Spleen (tissue), 11 donors: ENCODE measurements around the gene TINAG. TPM values are rescaled to one million over a fixed set of nuclear protein-coding genes. Genes with fewer than 3 reads are reported as not detected.

Experiments
- DNase-seq: peaks from one replicate; pipeline ENCODE4 v3.0.0-alpha.2; 2020
- H3K27ac ChIP-seq, 8 donors: fragments of 200-600 bp; sonication (generic) in 7 of 8; 1 replicate in 4 of 8; 2 replicates in 4 of 8; pipeline versions ENCODE4 v1.5.0 to v1.8.0; 2016 to 2021; ENCODE audit warnings: inconsistent platforms in 4 of 8, mild to moderate bottlenecking in 4 of 8, moderate library complexity in 1 of 8
- H3K27me3 ChIP-seq, 7 donors: fragments of 200-600 bp; sonication (generic) in 6 of 7; replicated peaks in 1 of 7; 1 replicate in 4 of 7; 2 replicates in 3 of 7; pipeline versions ENCODE4 v1.5.0 to v1.8.0; 2016 to 2021; ENCODE audit warnings: inconsistent platforms in 3 of 7, mild to moderate bottlenecking in 1 of 7
- H3K36me3 ChIP-seq, 6 donors: fragments of 200-600 bp; sonication (generic) in 5 of 6; 1 replicate in 4 of 6; 2 replicates in 2 of 6; pipeline versions ENCODE4 v1.5.0 to v1.8.0; 2016 to 2021; ENCODE audit warnings: inconsistent platforms in 2 of 6
- H3K4me1 ChIP-seq, 6 donors: fragments of 200-600 bp; sonication (generic) in 5 of 6; 1 replicate in 3 of 6; 2 replicates in 3 of 6; pipeline versions ENCODE4 v1.5.0 to v1.8.0; 2016 to 2021; ENCODE audit warnings: inconsistent platforms in 3 of 6
- H3K4me3 ChIP-seq, 8 donors: fragments of 200-600 bp; sonication (generic) in 7 of 8; 1 replicate in 4 of 8; 2 replicates in 4 of 8; pipeline versions ENCODE4 v1.5.0 to v1.8.0; 2016 to 2021; ENCODE audit warnings: inconsistent platforms in 4 of 8, mild to moderate bottlenecking in 4 of 8, moderate library complexity in 2 of 8
- H3K9me3 ChIP-seq, 8 donors: fragments of 200-600 bp; sonication (generic) in 7 of 8; 1 replicate in 4 of 8; 2 replicates in 4 of 8; pipeline versions ENCODE4 v1.5.0 to v1.8.0; 2016 to 2021; ENCODE audit warnings: inconsistent platforms in 4 of 8
- CTCF ChIP-seq, 11 experiments: fragments of 200-600 bp in 7 of 11; fragments of 450-650 bp in 4 of 11; sonication (generic) in 4 of 11; IDR thresholded peaks in 8 of 11; conservative IDR thresholded peaks in 3 of 11; 1 replicate in 7 of 11; 2 replicates in 4 of 11; pipeline versions ENCODE4 v1.4.0 to v1.8.0; 2016 to 2021; ENCODE audit warnings: antibody characterized with exemption in 11 of 11, inconsistent platforms in 4 of 11, mild to moderate bottlenecking in 1 of 11
- POLR2A ChIP-seq, 3 donors: fragments of 450-650 bp; IDR thresholded peaks; one replicate each; pipeline ENCODE4 v1.5.1; 2017; ENCODE audit warnings: antibody characterized with exemption in 3 of 3, mild to moderate bottlenecking in 1 of 3
- POLR2AphosphoS5 ChIP-seq, 3 donors: sonication (generic); formaldehyde crosslinking; IDR thresholded peaks; one replicate each; pipeline ENCODE4 v1.5.1; 2017; ENCODE audit warnings: antibody characterized with exemption in 3 of 3
- WGBS, 5 donors: extraction: QIAGEN DNeasy Blood & Tissue Kit in 3 of 5; methylation state at CpG; one replicate each; pipeline versions ENCODE4 v1.1.5 to v1.1.7; 2013 to 2018; 5-methylcytosine and 5-hydroxymethylcytosine counted together
- intact Hi-C: fragments of 100-400 bp; cut with DNase I; formaldehyde crosslinking; loops from one replicate; pipeline ENCODE4 v1.15.0; 2023; ENCODE audit warnings: low total_unique reads
- polyA plus RNA-seq, 3 donors: library from polyadenylated mRNA; stranded (reverse); fragments of 200-250 nt; gene quantifications; one replicate each; pipeline ENCODE4 v1.2.1, GENCODE V29; 2013
- total RNA-seq, 7 donors: library from RNA; depleted of rRNA in 3 of 7; stranded (reverse); fragments of >200 nt in 3 of 7; fragmentation: NEBNext Ultra II Directional in 4 of 7; extraction: Animal tissue kit (Norgen Biotek cat#: 25700) in 4 of 7; gene quantifications; one replicate each; pipeline versions ENCODE4 v1.1.0 to v1.2.1, GENCODE V29; 2016 to 2021
- donor health status: healthy with polysubstance abuse.
- donor health status: DM: no; HTN: no; CAD: no; lungs with moderate emphysema.
- donor health status: DM: no; HTN: no; CAD: no.
- donor health status: Bipolar disorder and iron deficiency.
- donor health status: healthy.
- donor health status: DM: no; HTN: no; CAD: no.
- donor health status: DM: yes; HTN: yes; CAD: no.

The TINAG gene
- total and polyA plus RNA-seq, 10 donors: not detected

DNA sequence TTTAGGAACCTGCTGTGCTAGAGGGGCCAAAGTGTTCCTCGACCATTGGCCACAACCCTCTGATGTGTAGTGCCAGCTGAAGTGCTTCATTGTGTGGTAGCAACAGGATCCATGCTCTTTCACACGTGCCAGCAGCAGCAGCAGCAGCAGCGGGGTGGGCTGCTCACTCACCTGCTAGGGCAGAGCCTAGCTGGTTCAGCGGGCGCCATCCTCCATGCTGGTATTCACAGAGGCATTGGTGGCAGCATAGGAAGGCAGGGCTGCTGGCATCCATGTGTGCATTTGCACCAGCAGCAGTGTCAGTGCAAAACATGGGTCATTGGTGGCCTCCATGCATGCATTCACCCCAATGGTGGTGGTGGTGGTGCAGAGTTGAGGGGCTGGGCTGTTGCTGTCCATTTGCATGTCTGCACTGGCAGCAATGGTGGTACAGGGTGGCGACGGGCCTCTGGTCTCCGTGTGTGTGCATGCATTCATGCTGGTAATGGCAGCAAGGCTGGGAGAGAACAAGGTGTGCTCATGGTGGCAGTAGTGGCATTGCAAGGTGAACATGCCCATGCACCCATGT is 13.2 kb upstream of the TINAG start:
- intact Hi-C loops: no loop called here
- Histone ChIP-seq H3K9me3 (peaks cover 0 to 5% (median 0%) of the 10 kb centered on the region in 8 donors), H3K36me3 (no peaks in the 10 kb centered on the region), H3K4me1 (no peaks in the 10 kb centered on the region), H3K27me3 (no peaks in the 10 kb centered on the region), H3K27ac (no peak overlapping the region), H3K4me3 (no peak overlapping the region)
- DNase-seq: peak; percentile 62
- TF ChIP-seq POLR2AphosphoS5 (IDR thresholded peaks at IDR 0.05): no peak
- no peak for TF ChIP-seq CTCF (IDR thresholded peaks at IDR 0.05 in 8 of 11, conservative IDR thresholded peaks at IDR 0.05 in 3 of 11)
- TF ChIP-seq POLR2A (IDR thresholded peaks at IDR 0.05): no peak
- WGBS, 5 donors: 74 to 96% (median 89%) methylated on average over 6 to 8 of the region's 8 CpGs

DNA sequence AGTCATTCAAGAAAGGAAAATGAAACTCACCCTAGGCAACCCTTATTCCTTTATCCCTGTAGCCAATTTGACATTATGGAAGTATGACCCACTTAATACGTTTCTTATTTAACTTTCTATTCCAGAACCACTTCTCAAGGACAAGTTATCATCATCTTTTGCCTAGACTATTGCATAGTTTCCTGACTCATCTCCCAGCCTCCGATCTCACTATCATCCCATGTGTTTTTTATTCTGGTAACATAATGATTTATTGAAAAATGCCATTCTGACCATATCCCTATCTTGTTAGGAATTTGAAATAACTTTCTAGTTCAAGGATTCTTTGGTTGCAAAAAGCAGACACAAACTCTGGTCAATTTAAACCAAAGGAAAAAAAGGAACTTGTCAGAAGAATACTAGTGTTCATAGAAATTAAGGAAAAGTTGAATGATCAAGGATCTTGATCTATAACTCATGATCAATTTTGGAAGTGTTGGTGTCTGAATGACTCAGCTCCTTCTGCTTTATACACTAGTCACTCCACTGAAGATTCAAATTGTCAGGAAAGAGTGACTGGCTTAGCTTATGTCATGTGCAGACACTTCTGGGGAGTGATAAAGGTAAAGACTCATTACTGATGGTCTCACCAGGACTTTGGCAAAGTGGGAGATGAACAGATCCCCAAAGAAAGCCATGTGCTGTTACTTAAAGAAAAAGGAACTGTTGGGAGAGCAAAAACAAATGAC is 8.5 kb upstream of the TINAG start:
- DNase-seq: no peak
- WGBS, 5 donors: 73 to 94% (median 76%) methylated on average over 2 of the region's 2 CpGs
- Histone ChIP-seq H3K4me1 (no peaks in the 10 kb centered on the region), H3K27ac (no peak overlapping the region), H3K9me3 (peaks cover 0 to 5% (median 0%) of the 10 kb centered on the region in 8 donors), H3K27me3 (no peaks in the 10 kb centered on the region), H3K4me3 (no peak overlapping the region), H3K36me3 (no peaks in the 10 kb centered on the region)
- intact Hi-C loops: no loop called here
- TF ChIP-seq CTCF (IDR thresholded peaks at IDR 0.05 in 8 of 11, conservative IDR thresholded peaks at IDR 0.05 in 3 of 11) (no peak), POLR2A (IDR thresholded peaks at IDR 0.05) (no peak), POLR2AphosphoS5 (IDR thresholded peaks at IDR 0.05) (no peak)

GRCh38 chr6:54301770-54302169 is 6.5 kb upstream of the TINAG start:
- DNase-seq: no peak
- no peak overlapping the region for H3K4me3 ChIP-seq
- TF ChIP-seq POLR2AphosphoS5 (IDR thresholded peaks at IDR 0.05) (no peak), CTCF (IDR thresholded peaks at IDR 0.05 in 8 of 11, conservative IDR thresholded peaks at IDR 0.05 in 3 of 11) (no peak), POLR2A (IDR thresholded peaks at IDR 0.05) (no peak)
- H3K4me1 ChIP-seq: no peaks in the 10 kb centered on the region
- no peaks in the 10 kb centered on the region for H3K9me3 ChIP-seq
- no peak overlapping the region for H3K27ac ChIP-seq
- no peaks in the 10 kb centered on the region for H3K36me3 ChIP-seq
- H3K27me3 ChIP-seq: no peaks in the 10 kb centered on the region
- intact Hi-C loops: no loop called here

GRCh38 chr6:54307439-54307910 is 766 bp upstream of the TINAG start:
- Histone ChIP-seq H3K9me3 (no peaks in the 10 kb centered on the region), H3K27me3 (no peaks in the 10 kb centered on the region), H3K4me1 (no peaks in the 10 kb centered on the region), H3K36me3 (no peaks in the 10 kb centered on the region), H3K27ac (no peak overlapping the region), H3K4me3 (no peak overlapping the region)
- 62 to 74% (median 69%) methylated on average over 2 of the region's 2 CpGs for WGBS, 5 donors
- no peak for TF ChIP-seq POLR2A (IDR thresholded peaks at IDR 0.05)
- DNase-seq: no peak
- intact Hi-C loops: no loop called here
